Right forelimb (tissue), 1 donor: ENCODE data around the gene LRRK1.
"Not testable (repeated sequence)": the region's sequence is repeated elsewhere in the genome, so short reads cannot be mapped to it uniquely, and the experiment has no call there.

Source experiments
- DNase-seq: peaks from one replicate; pipeline ENCODE4 v3.0.0-alpha.2; 2018

LRRK1 gene

GRCh38 chr15:101060576-101061551, 141.7 kb downstream of the LRRK1 start:
- peak; percentile 30 for DNase-seq

- peak; percentile 23 for DNase-seq
These were observed 142.9 kb downstream of the LRRK1 start for GRCh38 chr15:101062063-101062462.

GRCh38 chr15:101062471-101063171, 143.5 kb downstream of the LRRK1 start:
- peak; percentile 37 for DNase-seq

GRCh38 chr15:101063212-101063611, 144.1 kb downstream of the LRRK1 start:
- DNase-seq = peak; percentile 40

- peak; percentile 74 for DNase-seq
These were observed 145.0 kb downstream of the LRRK1 start for GRCh38 chr15:101063891-101064794.

- DNase-seq = no peak
These were observed 145.8 kb downstream of the LRRK1 start for GRCh38 chr15:101064795-101065569.

GRCh38 chr15:101065570-101066221, 146.5 kb downstream of the LRRK1 start:
- DNase-seq = no peak

- DNase-seq = no peak
These were observed 147.6 kb downstream of the LRRK1 start for GRCh38 chr15:101066501-101067408.

- DNase-seq = no peak
These were observed 148.7 kb downstream of the LRRK1 start for GRCh38 chr15:101067660-101068522.

GRCh38 chr15:101068523-101068960, 149.4 kb downstream of the LRRK1 start:
- DNase-seq = no peak

GRCh38 chr15:101068961-101069653, 149.9 kb downstream of the LRRK1 start:
- DNase-seq = no peak

- DNase-seq = no peak
These were observed 150.5 kb downstream of the LRRK1 start for GRCh38 chr15:101069654-101069973.

- no peak for DNase-seq
These were observed 150.9 kb downstream of the LRRK1 start for GRCh38 chr15:101070024-101070423.

GRCh38 chr15:101070502-101071273, 151.5 kb downstream of the LRRK1 start:
- no peak for DNase-seq

- DNase-seq = no peak
These were observed 152.5 kb downstream of the LRRK1 start for GRCh38 chr15:101071651-101072050.

- not testable (repeated sequence) for DNase-seq
These were observed 153.1 kb downstream of the LRRK1 start for GRCh38 chr15:101072235-101072634.

GRCh38 chr15:101077806-101078668, 158.9 kb downstream of the LRRK1 start:
- not testable (repeated sequence) for DNase-seq
